Psoas muscle (tissue), 8 donors: Measurements from ENCODE around the gene ORC1. TPM values are rescaled to one million over a fixed set of nuclear protein-coding genes. Genes with fewer than 3 reads are reported as not detected.
A peak's percentile ranks its signal among the peaks of the same experiment; 100 is the strongest.

ENCODE experiments used
- ATAC-seq, 4 donors: fragments of 200-7000 bp; cut with Tn5 transposase; one replicate each; pipeline ENCODE4 v1.9.1; 2020; ENCODE audit warnings: moderate library complexity in 3 of 4, mild to moderate bottlenecking in 2 of 4
- DNase-seq, 2 donors: peaks; one replicate each; pipeline ENCODE4 v3.0.0-alpha.2; 2020
- H3K27ac ChIP-seq: fragments of 200-600 bp; one replicate; pipeline ENCODE4 v1.8.0; 2022
- H3K27me3 ChIP-seq, 3 donors: fragments of 200-600 bp in 1 of 3; one replicate each; pipeline versions ENCODE4 v1.6.1 to v1.8.0; 2013 to 2022; ENCODE audit warnings: low read length in 2 of 3, mild to moderate bottlenecking in 2 of 3, moderate library complexity in 1 of 3; ENCODE audit not compliant: insufficient read depth in 3 of 3
- H3K36me3 ChIP-seq, 2 donors: fragments of 200-600 bp in 1 of 2; one replicate each; pipeline versions ENCODE4 v1.6.1 to v1.8.0; 2013 to 2022; ENCODE audit warnings: low read depth in 1 of 2, mild to moderate bottlenecking in 1 of 2, moderate library complexity in 1 of 2; ENCODE audit not compliant: insufficient read depth in 1 of 2
- H3K4me1 ChIP-seq: fragments of 200-600 bp; one replicate; pipeline ENCODE4 v1.8.0; 2022
- H3K4me3 ChIP-seq: fragments of 200-600 bp; one replicate; pipeline ENCODE4 v1.8.0; 2022; ENCODE audit warnings: mild to moderate bottlenecking
- H3K9me3 ChIP-seq: fragments of 200-600 bp; one replicate; pipeline ENCODE4 v1.8.0; 2022
- WGBS, 3 donors: extraction: QIAGEN DNeasy Blood & Tissue Kit; methylation state at CpG; one replicate each; pipeline versions ENCODE4 v1.1.6 to v1.1.7; 2013; 5-methylcytosine and 5-hydroxymethylcytosine counted together
- intact Hi-C, 2 donors: fragments of 100-400 bp; cut with DNase I; formaldehyde crosslinking; loops; one replicate each; pipeline versions ENCODE4 v1.11.0 to v1.14.2; 2022
- polyA plus RNA-seq, 3 donors: library from polyadenylated mRNA; stranded (reverse); fragments of 200-250 nt; gene quantifications; one replicate each; pipeline ENCODE4 v1.2.3, GENCODE V29; 2013
- total RNA-seq, 4 donors: library from RNA; stranded (reverse); fragmentation: NEBNext Ultra II Directional in 2 of 4; extraction: Animal tissue kit (Norgen Biotek cat#: 25700) in 2 of 4; gene quantifications; one replicate each; pipeline versions ENCODE4 v1.2.1 to v1.2.4, GENCODE V29; 2021 to 2023
- TF ChIP-seq, protein P1 (sequence below): fragments of 200-600 bp; IDR thresholded peaks from one replicate; pipeline ENCODE4 v1.8.0; 2022; ENCODE audit warnings: antibody characterized with exemption
- donor health status: healthy with polysubstance abuse.
- donor health status: DM: no; HTN: no; CAD: no; lungs with moderate emphysema.
- donor health status: Bipolar disorder and iron deficiency.
- donor health status: healthy.
- donor health status: DM: yes; HTN: yes; CAD: no.
- donor health status: DM: no; HTN: no; CAD: no.
- donor health status: DM: no; HTN: no; CAD: no.
- donor health status: DM: yes; HTN: yes; CAD: no.

Gene ORC1
- total and polyA plus RNA-seq, 7 donors: 0.10 to 6.0 (median 0.20) TPM

DNA sequence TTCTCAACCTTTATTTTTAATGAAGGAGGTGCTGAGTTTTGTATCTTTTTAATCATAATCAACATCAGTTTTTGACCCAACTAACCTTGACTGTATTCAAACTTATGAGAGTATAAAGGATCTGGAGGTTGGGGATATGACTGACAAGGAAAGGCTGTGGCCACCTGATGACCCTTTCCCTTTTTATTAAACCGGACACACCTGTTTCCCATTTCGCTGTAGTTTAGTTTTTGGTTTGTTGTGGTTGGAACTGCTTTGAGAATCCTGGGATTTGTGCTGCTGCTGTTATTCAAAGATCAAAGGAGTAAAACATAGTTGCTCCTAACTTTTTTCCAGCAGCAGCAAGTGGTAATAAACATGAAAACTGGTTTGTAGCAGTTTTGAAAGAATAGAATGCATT is 12.6 kb upstream of the ORC1 start:
- Histone ChIP-seq H3K27me3 (no peaks in the 10 kb centered on the region), H3K4me1 (no peaks in the 10 kb centered on the region), H3K36me3 (peaks cover 14 to 100% of the 10 kb centered on the region in 2 donors), H3K4me3 (no peak overlapping the region), H3K9me3 (no peaks in the 10 kb centered on the region), H3K27ac (no peak overlapping the region)
- DNase-seq: no peak
- ATAC-seq: no peak
- 63 to 72% (median 69%) methylated on average over 2 of the region's 2 CpGs for WGBS, 3 donors
- TF ChIP-seq, protein P1, sequence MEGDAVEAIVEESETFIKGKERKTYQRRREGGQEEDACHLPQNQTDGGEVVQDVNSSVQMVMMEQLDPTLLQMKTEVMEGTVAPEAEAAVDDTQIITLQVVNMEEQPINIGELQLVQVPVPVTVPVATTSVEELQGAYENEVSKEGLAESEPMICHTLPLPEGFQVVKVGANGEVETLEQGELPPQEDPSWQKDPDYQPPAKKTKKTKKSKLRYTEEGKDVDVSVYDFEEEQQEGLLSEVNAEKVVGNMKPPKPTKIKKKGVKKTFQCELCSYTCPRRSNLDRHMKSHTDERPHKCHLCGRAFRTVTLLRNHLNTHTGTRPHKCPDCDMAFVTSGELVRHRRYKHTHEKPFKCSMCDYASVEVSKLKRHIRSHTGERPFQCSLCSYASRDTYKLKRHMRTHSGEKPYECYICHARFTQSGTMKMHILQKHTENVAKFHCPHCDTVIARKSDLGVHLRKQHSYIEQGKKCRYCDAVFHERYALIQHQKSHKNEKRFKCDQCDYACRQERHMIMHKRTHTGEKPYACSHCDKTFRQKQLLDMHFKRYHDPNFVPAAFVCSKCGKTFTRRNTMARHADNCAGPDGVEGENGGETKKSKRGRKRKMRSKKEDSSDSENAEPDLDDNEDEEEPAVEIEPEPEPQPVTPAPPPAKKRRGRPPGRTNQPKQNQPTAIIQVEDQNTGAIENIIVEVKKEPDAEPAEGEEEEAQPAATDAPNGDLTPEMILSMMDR: no peak
- intact Hi-C loops: loop anchor here in 1 of 2 donors (10.0 kb wide), 1 partner anchor 48 kb away; no protein-coding TSS in a partner anchor

DNA sequence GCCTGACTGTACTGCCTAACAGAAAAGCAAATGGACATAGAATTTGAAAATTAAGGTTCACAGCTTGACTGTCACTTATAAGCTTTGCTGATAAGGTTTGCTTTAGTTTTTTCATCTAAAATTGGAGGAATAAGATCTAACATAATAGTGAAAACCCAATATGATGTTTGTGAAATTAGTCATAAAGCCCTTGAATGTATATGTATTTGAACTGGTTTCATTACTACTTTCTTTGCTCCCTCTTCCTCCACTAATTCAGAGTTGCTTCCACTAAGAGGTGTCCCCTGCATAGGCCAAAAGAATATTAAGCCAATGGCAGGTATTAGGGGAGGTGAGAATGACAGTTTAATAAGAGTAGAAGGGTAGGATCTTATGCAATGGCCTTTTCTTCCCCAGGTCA is 10.7 kb upstream of the ORC1 start:
- H3K9me3 ChIP-seq: no peaks in the 10 kb centered on the region
- no peak overlapping the region for H3K4me3 ChIP-seq
- H3K27ac ChIP-seq: no peak overlapping the region
- peaks cover 22 to 100% of the 10 kb centered on the region in 2 donors for H3K36me3 ChIP-seq
- H3K27me3 ChIP-seq: no peaks in the 10 kb centered on the region
- TF ChIP-seq, protein P1: no peak
- H3K4me1 ChIP-seq: no peaks in the 10 kb centered on the region
- no peak for DNase-seq
- intact Hi-C loops: loop anchor here in 1 of 2 donors (10.0 kb wide), 1 partner anchor 50 kb away; no protein-coding TSS in a partner anchor
- ATAC-seq: peak in 1 of 4 donors; percentile 15

DNA sequence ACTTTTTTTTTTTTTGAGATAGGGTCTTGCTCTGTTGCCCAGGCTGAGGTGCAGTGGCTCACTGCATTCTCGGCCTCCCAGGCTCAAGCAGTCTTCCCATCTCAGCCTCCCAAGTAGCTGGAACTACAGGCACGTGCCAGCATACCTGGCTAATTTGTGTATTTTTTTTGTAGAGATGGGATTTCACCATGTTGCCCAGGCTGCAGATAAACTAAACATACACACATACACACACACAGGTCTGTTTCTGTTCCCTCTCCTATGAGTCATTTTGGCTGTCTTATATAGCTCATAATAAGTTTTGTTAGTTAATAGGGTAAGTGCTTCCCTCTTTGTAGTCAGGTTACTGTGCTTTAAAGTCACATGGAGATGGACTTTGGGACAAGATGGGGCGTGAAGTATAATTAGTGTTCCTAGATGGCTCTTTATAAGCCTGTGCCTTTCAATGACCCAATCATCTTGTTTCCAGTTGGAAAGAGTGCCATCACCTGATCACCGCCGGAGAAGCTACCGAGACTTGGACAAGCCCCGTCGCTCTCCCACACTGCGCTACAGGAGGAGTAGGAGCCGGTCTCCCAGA is 9.3 kb upstream of the ORC1 start:
- Histone ChIP-seq H3K4me1 (no peaks in the 10 kb centered on the region), H3K4me3 (no peak overlapping the region), H3K27ac (no peak overlapping the region), H3K9me3 (no peaks in the 10 kb centered on the region), H3K36me3 (peaks cover 25 to 100% of the 10 kb centered on the region in 2 donors), H3K27me3 (no peaks in the 10 kb centered on the region)
- ATAC-seq (peak in 2 of 4 donors; percentile 43 to 54), DNase-seq (no peak)
- intact Hi-C loops: loop anchor here in 1 of 2 donors (10.0 kb wide), 1 partner anchor 51 kb away; no protein-coding TSS in a partner anchor
- TF ChIP-seq, protein P1: no peak
- WGBS, 3 donors: 89 to 93% (median 89%) methylated on average over 10 of the region's 10 CpGs

DNA sequence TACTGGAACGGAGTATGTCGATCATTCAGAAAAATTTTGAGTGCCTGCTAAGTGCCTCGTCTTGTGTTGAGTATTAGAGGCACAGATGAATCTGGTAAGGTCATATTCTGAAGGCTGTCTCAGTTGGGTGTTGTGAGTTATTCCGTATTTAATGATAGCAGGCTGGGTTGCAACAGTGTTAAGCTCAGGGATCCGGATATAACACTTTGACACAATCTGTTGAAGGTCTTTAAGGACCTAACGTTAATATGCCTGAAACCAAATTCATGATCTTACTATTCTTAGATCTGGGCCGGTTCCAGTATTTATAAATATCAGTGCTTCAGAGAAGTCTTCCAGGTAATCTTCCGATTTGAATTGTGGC is 734 bp upstream of the ORC1 start:
- no peaks in the 10 kb centered on the region for H3K9me3 ChIP-seq
- TF ChIP-seq, protein P1: no peak
- H3K4me3 ChIP-seq: peak overlapping the region; percentile 92
- H3K27ac ChIP-seq: peak overlapping the region; percentile 95
- H3K27me3 ChIP-seq: no peaks in the 10 kb centered on the region
- DNase-seq (no peak), ATAC-seq (no peak)
- peaks cover 6 to 43% of the 10 kb centered on the region in 2 donors for H3K36me3 ChIP-seq
- intact Hi-C loops: loop anchor here in 1 of 2 donors (2.0 kb wide), 1 partner anchor 38 kb away; the partner anchor contains the start of gene CC2D1B
- 1 to 2% (median 2%) methylated on average over 8 of the region's 8 CpGs for WGBS, 3 donors
- H3K4me1 ChIP-seq: peaks cover 15% of the 10 kb centered on the region
